H7 (cell line): ENCODE results near the gene GPR135. TPM values are rescaled to one million over a fixed set of nuclear protein-coding genes. Genes with fewer than 3 reads are reported as not detected.
"Not testable (repeated sequence)": the region's sequence is repeated elsewhere in the genome, so short reads cannot be mapped to it uniquely, and the experiment has no call there.

Experiments
- DNase-seq: peaks from one replicate; pipeline ENCODE4 v3.0.0; 2012
- H3K27me3 ChIP-seq: 2 replicates; pipeline ENCODE4 v1.6.0; 2011; ENCODE audit warnings: mild to moderate bottlenecking, low read length; ENCODE audit not compliant: control insufficient read depth, insufficient read depth
- H3K36me3 ChIP-seq: replicated peaks from 2 replicates; pipeline ENCODE4 v1.5.1; 2011; ENCODE audit warnings: low read length; ENCODE audit not compliant: control insufficient read depth, insufficient read depth
- H3K4me3 ChIP-seq: 2 replicates; pipeline ENCODE4 v1.5.1; 2011; ENCODE audit warnings: low read depth, mild to moderate bottlenecking, control low read depth, low read length, moderate library complexity; ENCODE audit not compliant: insufficient read depth
- total RNA-seq: library from RNA; depleted of rRNA; stranded (reverse); fragments of >200 nt; shearing (Covaris generic); gene quantifications from 2 replicates; pipeline ENCODE4 v1.2.3, GENCODE V29; 2014

The GPR135 gene
- total RNA-seq, 1 experiment from 2014 or later, result 0.59 TPM

- Histone ChIP-seq H3K4me3 (no peak overlapping the region), H3K27me3 (no peaks in the 10 kb centered on the region), H3K36me3 (no peaks in the 10 kb centered on the region)
- no peak for DNase-seq
Observed at GRCh38 chr14:59454139-59454538, 11.0 kb downstream of the GPR135 start.

- Histone ChIP-seq H3K27me3 (no peaks in the 10 kb centered on the region), H3K36me3 (no peaks in the 10 kb centered on the region), H3K4me3 (no peak overlapping the region)
- DNase-seq, result no peak
Observed at GRCh38 chr14:59451849-59452248, 13.3 kb downstream of the GPR135 start.

- H3K4me3 ChIP-seq, result no peak overlapping the region
- no peaks in the 10 kb centered on the region for H3K27me3 ChIP-seq
- H3K36me3 ChIP-seq, result no peaks in the 10 kb centered on the region
- DNase-seq, result no peak
Observed at GRCh38 chr14:59450716-59451115, 14.5 kb downstream of the GPR135 start.

GRCh38 chr14:59448673-59449072 is 16.5 kb downstream of the GPR135 start:
- DNase-seq, H3K36me3 ChIP-seq, H3K4me3 ChIP-seq, H3K27me3 ChIP-seq: not testable (repeated sequence)

- DNase-seq, result no peak
- no peaks in the 10 kb centered on the region for H3K36me3 ChIP-seq
- no peaks in the 10 kb centered on the region for H3K27me3 ChIP-seq
- H3K4me3 ChIP-seq, result no peak overlapping the region
Observed at GRCh38 chr14:59439256-59439965, 25.8 kb downstream of the GPR135 start.

DNA sequence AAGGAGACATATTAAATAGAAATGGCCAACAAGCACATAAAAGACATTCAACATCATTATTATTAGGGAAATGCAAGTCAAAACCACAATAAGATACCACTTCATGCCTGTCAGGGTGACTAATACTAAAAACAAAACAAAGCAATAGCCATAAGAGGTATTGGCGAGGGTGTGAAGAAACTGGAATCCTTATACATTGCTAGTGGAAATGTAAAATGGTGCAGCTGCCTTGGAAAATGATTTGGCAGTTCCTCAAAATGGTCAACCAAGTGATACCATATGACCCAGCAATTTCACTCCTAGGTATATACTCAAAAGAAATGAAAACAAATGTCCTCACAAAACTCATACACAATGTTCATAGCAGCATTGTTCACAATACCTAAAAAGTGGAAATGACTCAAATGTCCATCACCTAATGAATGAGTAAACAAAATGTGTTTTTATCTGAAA is 27.0 kb downstream of the GPR135 start:
- H3K27me3 ChIP-seq, result no peaks in the 10 kb centered on the region
- no peaks in the 10 kb centered on the region for H3K36me3 ChIP-seq
- no peak overlapping the region for H3K4me3 ChIP-seq
- DNase-seq, result no peak

- no peak for DNase-seq
- H3K36me3 ChIP-seq, result no peaks in the 10 kb centered on the region
- H3K27me3 ChIP-seq, result no peaks in the 10 kb centered on the region
- no peak overlapping the region for H3K4me3 ChIP-seq
Observed at GRCh38 chr14:59435987-59436386, 29.2 kb downstream of the GPR135 start.

GRCh38 chr14:59435101-59435500 is 30.1 kb downstream of the GPR135 start:
- no peak for DNase-seq
- Histone ChIP-seq H3K4me3 (no peak overlapping the region), H3K36me3 (no peaks in the 10 kb centered on the region), H3K27me3 (no peaks in the 10 kb centered on the region)

DNA sequence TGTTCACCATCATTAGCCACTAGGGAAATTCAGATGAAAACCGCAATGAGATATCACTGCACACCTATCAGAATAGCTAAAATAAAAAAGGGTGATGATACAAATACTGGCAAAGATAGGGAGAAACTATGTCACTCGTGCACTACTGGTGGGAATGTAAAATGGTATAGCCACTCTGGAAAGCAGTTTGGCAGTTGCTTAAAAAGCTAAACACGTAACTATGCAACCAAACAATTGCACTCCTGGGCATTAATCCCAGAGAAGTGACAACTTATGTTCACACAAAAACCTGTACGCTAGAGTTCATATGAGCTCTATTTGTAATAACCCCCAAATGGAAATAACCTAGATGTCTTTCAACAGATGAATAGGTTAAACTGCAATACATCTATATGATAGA is 35.4 kb downstream of the GPR135 start:
- H3K36me3 ChIP-seq, result no peaks in the 10 kb centered on the region
- no peaks in the 10 kb centered on the region for H3K27me3 ChIP-seq
- H3K4me3 ChIP-seq, result no peak overlapping the region
- DNase-seq, result no peak

DNA sequence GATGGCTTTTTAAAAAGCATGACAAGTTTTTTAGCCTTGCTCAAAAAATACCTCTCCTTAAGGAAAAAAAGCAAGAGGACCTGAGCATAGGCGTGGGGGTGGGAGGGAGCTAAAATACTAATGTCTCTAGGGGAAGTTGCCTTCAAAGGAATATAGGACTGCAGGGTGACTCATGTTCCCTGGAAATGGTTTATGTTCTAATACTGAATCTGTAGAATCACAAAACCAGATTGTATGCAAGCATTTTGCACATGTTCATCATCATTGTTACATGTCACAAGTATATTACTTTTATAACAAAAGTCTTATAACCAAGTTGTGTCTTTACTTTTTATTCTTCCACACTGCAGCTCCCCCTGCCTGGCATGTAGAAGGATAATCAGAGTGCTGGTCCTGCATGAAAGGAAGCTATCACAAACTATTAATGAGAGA is 36.6 kb downstream of the GPR135 start:
- DNase-seq, result no peak
- no peaks in the 10 kb centered on the region for H3K36me3 ChIP-seq
- no peak overlapping the region for H3K4me3 ChIP-seq
- no peaks in the 10 kb centered on the region for H3K27me3 ChIP-seq

GRCh38 chr14:59427653-59428580 is 37.3 kb downstream of the GPR135 start:
- Histone ChIP-seq H3K27me3 (no peaks in the 10 kb centered on the region), H3K36me3 (no peaks in the 10 kb centered on the region), H3K4me3 (no peak overlapping the region)
- DNase-seq, result no peak

- no peak overlapping the region for H3K4me3 ChIP-seq
- no peaks in the 10 kb centered on the region for H3K36me3 ChIP-seq
- H3K27me3 ChIP-seq, result no peaks in the 10 kb centered on the region
- DNase-seq, result no peak
Observed at GRCh38 chr14:59425322-59425935, 39.8 kb downstream of the GPR135 start.

GRCh38 chr14:59424341-59425071 is 40.7 kb downstream of the GPR135 start:
- no peaks in the 10 kb centered on the region for H3K27me3 ChIP-seq
- no peak overlapping the region for H3K4me3 ChIP-seq
- no peaks in the 10 kb centered on the region for H3K36me3 ChIP-seq
- no peak for DNase-seq
